ENCODE data around the gene MT1H. TPM values are rescaled to one million over a fixed set of nuclear protein-coding genes. Genes with fewer than 3 reads are reported as not detected.

Gene MT1H
- total RNA-seq, 1 donor from 2014 or later: not detected

GRCh38 chr16:56652600-56652999 is 17.0 kb upstream of the MT1H start:
- peaks cover 39% of the 10 kb centered on the region for H3K27me3 ChIP-seq (ENCODE audit: low read depth)
- no peak overlapping the region for H3K4me3 ChIP-seq
- H3K4me1 ChIP-seq: peaks cover 5% of the 10 kb centered on the region
- TF ChIP-seq CTCF (IDR thresholded peaks at IDR 0.05; ENCODE audit: borderline replicate concordance): no peak
- no peaks in the 10 kb centered on the region for H3K9me3 ChIP-seq (replicated peaks)
- H3K27ac ChIP-seq (replicated peaks): no peak overlapping the region
- DNase-seq: no peak
- intact Hi-C loops (cut with micrococcal nuclease): no loop called here
- H3K36me3 ChIP-seq: no peaks in the 10 kb centered on the region

GRCh38 chr16:56653218-56653617 is 16.4 kb upstream of the MT1H start:
- peaks cover 11% of the 10 kb centered on the region for H3K4me1 ChIP-seq
- peaks cover 33% of the 10 kb centered on the region for H3K27me3 ChIP-seq (ENCODE audit: low read depth)
- DNase-seq: no peak
- H3K27ac ChIP-seq (replicated peaks): no peak overlapping the region
- no peaks in the 10 kb centered on the region for H3K36me3 ChIP-seq
- no peak for TF ChIP-seq CTCF (IDR thresholded peaks at IDR 0.05; ENCODE audit: borderline replicate concordance)
- intact Hi-C loops (cut with micrococcal nuclease): no loop called here
- no peaks in the 10 kb centered on the region for H3K9me3 ChIP-seq (replicated peaks)
- H3K4me3 ChIP-seq: no peak overlapping the region

GRCh38 chr16:56657555-56658326 is 11.9 kb upstream of the MT1H start, which contains the start of gene MT1F:
MT1F (plus strand) TSS chr16:56657959; CDS start chr16:56658059, 100 bp downstream.
- Histone ChIP-seq H3K4me3 (peak within 1 kb of the TSS; percentile 72), H3K36me3 (no peaks in the 10 kb centered on the region), H3K4me1 (peaks cover 19% of the 10 kb centered on the region), H3K27me3 (ENCODE audit: low read depth) (peaks cover 34% of the 10 kb centered on the region), H3K27ac (replicated peaks) (peak within 1 kb of the TSS; percentile 24), H3K9me3 (replicated peaks) (no peaks in the 10 kb centered on the region)
- peak; percentile 73 for DNase-seq
- intact Hi-C loops (cut with micrococcal nuclease): no loop called here
- TF ChIP-seq CTCF (IDR thresholded peaks at IDR 0.05; ENCODE audit: borderline replicate concordance): no peak

GRCh38 chr16:56658327-56658875 is 11.2 kb upstream of the MT1H start:
- H3K4me1 ChIP-seq: peaks cover 23% of the 10 kb centered on the region
- intact Hi-C loops (cut with micrococcal nuclease): no loop called here
- H3K4me3 ChIP-seq: peak overlapping the region; percentile 72
- TF ChIP-seq CTCF (IDR thresholded peaks at IDR 0.05; ENCODE audit: borderline replicate concordance): no peak
- H3K27ac ChIP-seq (replicated peaks): no peak overlapping the region
- H3K9me3 ChIP-seq (replicated peaks): no peaks in the 10 kb centered on the region
- H3K36me3 ChIP-seq: no peaks in the 10 kb centered on the region
- peak; percentile 43 for DNase-seq
- H3K27me3 ChIP-seq (ENCODE audit: low read depth): peaks cover 41% of the 10 kb centered on the region

- DNase-seq: no peak
- intact Hi-C loops (cut with micrococcal nuclease): no loop called here
- no peaks in the 10 kb centered on the region for H3K36me3 ChIP-seq
- no peak for TF ChIP-seq CTCF (IDR thresholded peaks at IDR 0.05; ENCODE audit: borderline replicate concordance)
- H3K4me1 ChIP-seq: peaks cover 21% of the 10 kb centered on the region
- no peak overlapping the region for H3K27ac ChIP-seq (replicated peaks)
- H3K9me3 ChIP-seq (replicated peaks): no peaks in the 10 kb centered on the region
- peaks cover 84% of the 10 kb centered on the region for H3K27me3 ChIP-seq (ENCODE audit: low read depth)
- H3K4me3 ChIP-seq: peak overlapping the region; percentile 38
Observed at GRCh38 chr16:56662357-56663354, 7.0 kb upstream of the MT1H start.
